NCI-H510A treated with DMSO at 0.1 percent for 48 hours (cell line): Measurements from ENCODE around the gene SLC9A1.
"Not testable (repeated sequence)": the region's sequence is repeated elsewhere in the genome, so short reads cannot be mapped to it uniquely, and the experiment has no call there.

Experiments used
- DNase-seq: peaks from one replicate; lab custom pipeline; 2025; lab: John Stamatoyannopoulos, UW

Gene SLC9A1

DNA sequence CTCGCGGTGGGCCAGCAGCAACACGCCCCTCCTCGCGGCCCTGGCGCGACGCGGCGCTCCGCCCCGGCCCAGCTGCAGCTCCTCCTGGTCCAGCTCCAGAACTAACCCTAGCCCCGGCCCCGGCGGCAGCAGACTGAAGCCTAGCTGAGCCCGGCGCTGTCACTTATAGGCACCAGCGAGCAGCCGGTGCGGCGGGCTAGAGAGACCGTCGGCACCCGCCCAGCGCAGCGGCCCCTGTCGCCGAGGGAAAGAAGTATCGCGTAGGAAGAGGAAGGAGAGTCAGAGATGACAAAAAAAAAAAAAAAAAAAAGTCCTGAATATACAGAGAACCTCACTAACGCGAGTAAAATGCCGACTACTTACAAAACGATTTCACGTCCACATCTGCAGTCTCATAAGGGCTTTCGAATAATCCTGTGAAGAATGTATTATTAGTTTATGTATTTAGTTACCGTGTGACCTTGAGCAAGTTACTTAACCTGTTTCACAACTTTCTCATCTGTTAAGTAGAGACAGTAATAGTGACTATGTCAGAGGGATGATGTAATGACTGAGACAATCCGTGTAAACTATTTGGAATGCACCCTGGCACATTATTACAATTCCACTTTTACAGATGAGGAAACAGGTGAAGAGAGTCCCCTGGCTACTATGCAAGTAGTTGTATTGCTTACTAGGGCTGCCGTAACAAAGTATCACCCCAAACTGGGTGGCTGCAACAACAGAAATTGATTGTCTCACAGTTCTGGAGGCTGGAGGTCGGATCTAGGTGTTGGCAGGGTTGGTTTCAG, at the start of gene SLC9A1:
SLC9A1 (minus strand) TSS at position 135 of the 791 bp plus-strand sequence. CDS start 791 bp downstream, outside the sequence.
- peak; percentile 94 for DNase-seq

GRCh38 chr1:27203946-27204345, 49.0 kb upstream of the SLC9A1 start:
- no peak for DNase-seq

GRCh38 chr1:27201295-27201694, 46.4 kb upstream of the SLC9A1 start:
- no peak for DNase-seq

GRCh38 chr1:27193194-27193593, 38.3 kb upstream of the SLC9A1 start:
- no peak for DNase-seq

DNA sequence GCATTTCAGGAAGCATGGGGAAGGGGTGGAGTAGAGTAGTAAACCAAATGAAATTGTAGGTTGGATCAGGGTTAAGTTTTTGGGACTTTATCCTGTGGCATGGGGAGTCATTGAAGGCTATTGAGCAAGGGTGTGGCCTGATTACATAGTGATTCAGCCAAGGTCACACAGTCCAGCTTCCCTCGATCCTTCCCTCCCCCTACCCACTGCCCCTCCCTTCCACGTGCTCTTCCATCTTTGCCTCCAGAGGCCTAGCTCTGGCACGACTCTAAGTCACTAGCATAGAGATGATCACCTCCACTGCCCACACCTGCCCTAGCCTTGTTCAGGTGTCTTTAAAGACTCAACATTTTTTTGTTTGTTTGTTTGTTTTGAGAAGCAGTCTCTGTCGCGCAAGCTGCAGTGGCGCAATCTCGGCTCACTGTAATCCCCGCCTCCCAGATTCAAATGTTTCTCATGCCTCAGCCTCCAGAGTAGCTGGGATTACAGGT, 37.2 kb upstream of the SLC9A1 start:
- no peak for DNase-seq

- not testable (repeated sequence) for DNase-seq
Measured at GRCh38 chr1:27184665-27185064, 29.7 kb upstream of the SLC9A1 start.

GRCh38 chr1:27179979-27180378, 25.1 kb upstream of the SLC9A1 start:
- no peak for DNase-seq

DNA sequence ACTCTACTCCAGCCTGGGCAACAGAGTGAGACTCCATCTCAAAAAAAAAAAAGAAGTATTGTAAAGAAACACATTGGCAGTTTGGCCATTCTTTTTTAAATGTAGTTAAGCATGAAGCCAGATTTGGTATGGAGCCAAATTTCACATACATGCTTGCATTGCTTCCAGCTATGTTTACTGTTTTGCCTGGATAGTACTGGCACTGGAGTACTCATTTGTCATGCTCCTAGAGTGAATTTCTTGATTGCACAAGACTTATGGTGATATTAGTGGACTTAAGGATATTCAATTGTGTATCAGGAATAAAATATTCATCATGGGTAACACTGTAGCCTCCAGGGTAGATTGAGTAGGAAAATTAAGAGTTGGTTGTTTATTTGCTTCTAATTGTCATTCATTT, 24.5 kb upstream of the SLC9A1 start:
- no peak for DNase-seq

DNA sequence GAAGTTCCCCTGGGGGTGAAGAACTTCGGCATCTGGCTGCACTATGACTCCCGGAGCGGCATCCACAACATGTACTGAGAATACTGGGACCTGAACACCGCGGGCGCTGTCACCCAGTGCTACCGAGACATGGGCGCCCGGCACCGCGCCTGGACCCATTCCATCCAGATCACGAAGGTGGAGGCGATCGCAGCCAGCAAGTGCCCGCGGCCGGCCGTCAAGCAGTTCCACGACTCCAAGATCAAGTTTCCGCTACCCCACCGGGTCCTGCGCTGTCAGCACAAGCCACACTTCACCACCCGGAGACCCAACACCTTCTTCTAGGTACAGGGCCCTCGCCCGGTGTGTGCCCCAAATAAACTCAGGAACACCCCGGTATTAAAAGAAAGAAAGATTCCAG, 22.0 kb upstream of the SLC9A1 start:
- no peak for DNase-seq

DNA sequence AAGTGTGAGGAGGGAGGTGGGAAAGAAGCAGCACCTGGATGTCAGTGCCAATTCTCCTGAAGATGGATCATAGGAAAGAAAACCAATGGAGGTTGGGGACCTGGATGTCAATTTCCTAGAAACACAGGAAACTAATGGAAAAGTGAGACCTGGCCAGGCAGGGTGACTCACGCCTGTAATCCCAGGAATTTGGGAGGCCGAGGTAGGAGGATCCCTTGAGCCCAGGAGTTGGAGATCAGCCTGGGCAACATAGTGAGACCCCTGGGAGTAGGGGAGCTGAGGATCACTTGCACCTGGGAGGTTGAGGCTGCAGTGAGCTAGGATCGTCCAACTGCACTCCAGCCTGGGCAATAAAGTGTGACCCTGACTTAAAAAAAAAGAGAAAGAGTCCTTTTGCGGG, 21.4 kb upstream of the SLC9A1 start:
- DNase-seq, result no peak

DNA sequence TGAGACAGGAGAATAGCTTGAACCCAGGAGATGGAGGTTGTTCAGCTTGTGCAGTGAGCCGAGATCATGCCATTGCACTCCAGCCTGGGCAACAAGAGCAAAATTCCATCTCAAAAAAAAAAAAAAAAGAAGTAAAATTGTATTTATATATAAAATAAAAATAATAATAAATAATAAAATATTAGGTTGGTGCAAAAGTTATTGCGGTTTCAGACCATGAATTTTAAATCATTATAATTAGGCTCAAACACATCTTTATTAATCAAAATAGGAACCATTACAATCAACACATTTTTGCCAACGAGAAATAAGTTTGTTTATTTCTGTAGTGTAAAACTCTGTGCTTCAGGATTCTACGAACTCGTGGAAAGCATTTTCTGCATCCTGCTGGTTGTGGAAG, 18.1 kb upstream of the SLC9A1 start:
- DNase-seq, result not testable (repeated sequence)

GRCh38 chr1:27166929-27167328, 12.0 kb upstream of the SLC9A1 start:
- DNase-seq, result no peak

- DNase-seq, result no peak
Measured at GRCh38 chr1:27166351-27166802, 11.5 kb upstream of the SLC9A1 start.

- DNase-seq, result no peak
Measured at GRCh38 chr1:27163093-27163492, 8.2 kb upstream of the SLC9A1 start.

- no peak for DNase-seq
Measured at GRCh38 chr1:27162090-27162489, 7.2 kb upstream of the SLC9A1 start.

DNA sequence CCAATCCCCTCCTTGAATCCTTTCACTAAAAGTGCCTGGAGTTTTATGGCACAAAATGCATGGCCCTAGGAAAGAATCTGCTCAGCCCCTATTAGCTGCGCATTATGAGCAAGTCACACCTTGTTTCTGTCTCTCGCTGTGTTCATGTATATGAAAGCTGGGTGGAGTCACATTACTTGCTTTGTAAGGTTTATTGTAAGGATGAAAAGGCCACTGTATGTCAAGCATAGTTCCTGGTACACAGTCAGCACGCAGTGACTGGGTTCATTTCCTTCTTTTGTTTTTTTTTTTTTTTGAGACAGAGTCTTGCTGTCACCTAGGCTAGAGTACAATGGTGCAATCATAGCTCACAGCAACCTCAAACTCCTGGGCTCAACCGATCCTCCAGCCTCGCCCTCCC, 6.7 kb upstream of the SLC9A1 start:
- no peak for DNase-seq

- no peak for DNase-seq
Measured at GRCh38 chr1:27157194-27157593, 2.3 kb upstream of the SLC9A1 start.

DNA sequence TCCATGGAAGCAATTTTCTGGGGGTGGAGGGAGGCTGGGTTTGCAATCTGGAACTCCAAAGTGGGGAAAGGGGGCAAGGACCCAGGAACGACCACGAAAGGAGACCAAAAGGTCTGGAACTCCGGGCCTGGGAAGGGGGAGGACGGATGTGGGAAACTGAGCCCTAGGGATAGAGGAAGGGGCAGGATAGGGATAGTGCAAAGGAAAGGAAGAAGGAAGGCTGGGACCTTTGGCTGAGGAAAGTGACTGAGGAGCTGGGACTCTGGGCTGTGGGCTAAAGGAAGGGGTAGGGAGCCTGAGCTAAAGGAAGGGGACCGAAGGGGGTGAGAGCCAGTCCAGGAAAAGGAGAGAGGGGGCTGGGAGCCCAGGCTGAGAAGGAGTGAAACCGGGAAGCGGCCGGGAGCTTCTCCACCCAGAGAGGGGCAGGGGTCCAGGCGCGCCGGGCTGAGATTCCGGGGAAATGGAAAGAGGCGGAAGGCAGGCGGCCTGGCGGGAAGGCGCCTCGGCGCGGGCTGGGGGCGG, 395 bp downstream of the SLC9A1 start:
- no peak for DNase-seq

DNA sequence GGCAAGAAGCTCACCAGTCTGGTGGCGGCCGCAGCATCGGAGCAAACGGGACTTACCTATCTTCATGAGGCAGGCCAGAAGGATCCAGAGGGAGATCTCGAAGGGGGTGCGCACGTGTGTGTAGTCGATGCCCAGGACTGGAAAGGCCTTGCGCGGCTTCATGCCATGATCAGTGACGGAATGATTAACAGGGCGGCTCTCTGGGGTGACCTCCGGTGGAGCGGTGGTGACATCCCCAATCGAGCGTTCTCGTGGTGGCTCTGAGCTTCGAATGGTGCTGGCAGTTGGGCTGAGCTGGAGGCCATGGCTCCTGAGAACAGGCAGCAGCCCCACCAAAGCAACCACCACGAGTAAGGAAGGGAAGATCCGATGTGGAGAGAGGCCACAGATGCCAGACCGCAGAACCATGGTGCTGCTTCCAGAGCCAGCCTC, 982 bp downstream of the SLC9A1 start:
- no peak for DNase-seq

DNA sequence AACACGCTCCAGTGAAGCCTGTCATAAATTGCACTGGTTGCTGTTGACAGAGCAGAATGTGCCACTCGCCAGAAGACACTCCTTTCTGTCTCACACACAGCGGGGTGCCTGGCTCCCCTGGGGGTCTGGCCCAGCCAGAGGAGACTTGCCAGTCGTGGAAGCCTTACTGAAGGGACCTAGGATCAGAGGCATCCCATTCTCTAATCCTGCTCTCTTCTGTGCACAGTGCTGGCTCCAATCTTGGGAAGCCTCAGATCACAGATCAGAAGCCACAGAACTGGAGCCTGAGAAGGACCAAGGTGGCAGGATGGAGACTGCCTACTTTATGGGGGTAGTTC, 1.4 kb downstream of the SLC9A1 start:
- no peak for DNase-seq

GRCh38 chr1:27152829-27153548, 1.9 kb downstream of the SLC9A1 start:
- DNase-seq, result no peak

DNA sequence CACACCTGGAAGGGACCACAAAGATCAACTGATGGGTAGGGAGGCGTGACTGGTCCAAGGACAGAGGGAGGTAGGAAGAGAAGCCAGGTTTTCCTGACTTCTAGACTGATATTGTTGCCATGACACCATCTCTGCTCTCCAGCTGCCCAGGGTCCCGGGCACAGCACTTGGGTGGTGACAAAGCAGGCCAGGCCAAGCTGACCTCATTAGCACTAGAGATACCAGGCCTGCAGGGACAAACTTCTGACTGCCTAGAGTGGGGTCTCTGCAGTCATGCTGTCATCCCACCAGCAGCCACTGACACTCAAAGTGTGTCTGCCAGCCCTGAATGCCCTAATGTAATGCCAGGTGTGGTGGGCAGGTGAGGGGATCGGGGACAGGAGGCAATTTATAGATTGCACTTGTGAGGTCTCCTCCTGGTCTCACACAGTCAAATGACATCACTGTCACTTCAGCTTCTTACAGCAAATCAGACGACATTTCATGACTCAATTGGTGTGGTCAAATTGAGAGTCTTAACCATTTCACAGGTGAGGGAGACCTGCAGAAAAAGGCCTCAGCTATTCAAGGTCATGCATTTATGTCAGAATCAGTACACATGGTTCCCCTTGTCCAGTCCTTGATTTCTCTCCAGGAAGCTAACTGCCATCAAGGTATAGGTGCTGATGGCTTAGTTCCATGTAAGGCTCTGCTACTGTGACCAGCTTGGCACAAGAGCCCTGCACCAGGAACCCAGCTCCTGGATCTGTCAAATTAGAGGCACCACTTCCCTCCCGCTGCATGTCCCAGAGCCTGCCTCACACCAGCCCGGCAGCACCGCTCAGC, 2.7 kb downstream of the SLC9A1 start:
- DNase-seq, result no peak
